Measurements from ENCODE around the gene RAB5A. TPM values are rescaled to one million over a fixed set of nuclear protein-coding genes. Genes with fewer than 3 reads are reported as not detected.

The RAB5A gene
- total RNA-seq, 4 donors from 2014 or later, result 80.6 to 105 (median 87.5) TPM

Small RNA genes within 50 kb of the gene (small RNA-seq; reads per million reads assigned to genes)
- gene RNU4-85P, result 0 reads per million in 4 donors
- 0 reads per million in 4 donors for gene RPL39P18

Other genes with a start within 250 kb of the RAB5A start
- under 1 TPM in 2 of 4 donors, not detected in 2; 0.64 to 0.68 TPM for gene EFHB, start 12.9 kb upstream of the RAB5A start, total RNA-seq
- not detected for gene PP2D1, start 65.2 kb downstream of the RAB5A start, total RNA-seq
- 10 to 100 TPM; 21.3 to 35.5 (median 30.2) TPM for gene KAT2B, start 93.3 kb downstream of the RAB5A start, total RNA-seq
- gene SGO1, start 239.1 kb downstream of the RAB5A start, total RNA-seq, result 10 to 100 TPM in 1 of 4 donors, under 1 TPM in 2, not detected in 1; 0.79 to 26.5 (median 0.96) TPM

All from transverse colon (tissue), 4 donors.